B cell (primary cell): Measurements from ENCODE around the gene HOXB8.

Experiments used
- CTCF ChIP-seq: fragments of 200-600 bp; IDR thresholded peaks from one replicate; pipeline ENCODE4 v1.8.0; 2022; ENCODE audit warnings: antibody characterized with exemption, mild to moderate bottlenecking
- EZH2 ChIP-seq: IDR thresholded peaks from 2 replicates; pipeline ENCODE4 v1.6.1; 2012; ENCODE audit warnings: borderline replicate concordance, low read depth, mild to moderate bottlenecking, moderate library complexity, low read length; ENCODE audit not compliant: insufficient read depth, poor library complexity, severe bottlenecking

- TF ChIP-seq CTCF (peak; percentile 44), EZH2 (peak; percentile 15)
These were observed 2.0 kb downstream of the HOXB8 start for GRCh38 chr17:48612854-48613691.
